ENCODE measurements around the gene TP53BP1.
"Not testable (repeated sequence)": the region's sequence is repeated elsewhere in the genome, so short reads cannot be mapped to it uniquely, and the experiment has no call there.

Gene TP53BP1

GRCh38 chr15:43414196-43414595 is 78.8 kb downstream of the TP53BP1 start:
- no peak for DNase-seq

GRCh38 chr15:43412096-43412495 is 80.9 kb downstream of the TP53BP1 start:
- no peak for DNase-seq

GRCh38 chr15:43410572-43411214 is 82.3 kb downstream of the TP53BP1 start:
- DNase-seq, result no peak

GRCh38 chr15:43408789-43409188 is 84.2 kb downstream of the TP53BP1 start:
- no peak for DNase-seq

- no peak for DNase-seq
Observed at GRCh38 chr15:43406808-43407207, 86.1 kb downstream of the TP53BP1 start.

GRCh38 chr15:43406189-43406588 is 86.8 kb downstream of the TP53BP1 start:
- no peak for DNase-seq

GRCh38 chr15:43404130-43404529 is 88.8 kb downstream of the TP53BP1 start:
- no peak for DNase-seq

GRCh38 chr15:43403616-43404015 is 89.3 kb downstream of the TP53BP1 start:
- no peak for DNase-seq

- DNase-seq, result no peak
Observed at GRCh38 chr15:43402255-43402654, 90.7 kb downstream of the TP53BP1 start.

GRCh38 chr15:43393592-43393991 is 99.4 kb downstream of the TP53BP1 start:
- not testable (repeated sequence) for DNase-seq

GRCh38 chr15:43390723-43391122 is 102.2 kb downstream of the TP53BP1 start:
- DNase-seq, result peak in 2 of 3 donors; percentile 5 to 13

- DNase-seq, result no peak
Observed at GRCh38 chr15:43383070-43383469, 109.9 kb downstream of the TP53BP1 start.

- DNase-seq, result no peak
Observed at GRCh38 chr15:43382310-43382709, 110.6 kb downstream of the TP53BP1 start.

- DNase-seq, result no peak
Observed at GRCh38 chr15:43378601-43379000, 114.4 kb downstream of the TP53BP1 start.

GRCh38 chr15:43376017-43376705 is 116.8 kb downstream of the TP53BP1 start:
- DNase-seq, result peak; percentile 43 to 50 (median 47)

- peak; percentile 88 to 93 (median 91) for DNase-seq
Observed at GRCh38 chr15:43370975-43371974, 121.7 kb downstream of the TP53BP1 start, which contains the start of the genes TUBGCP4 and ZSCAN29. Gene TUBGCP4 (plus strand): TSS chr15:43371101. CDS start chr15:43371355, 254 bp downstream. Gene ZSCAN29 (minus strand): TSS chr15:43371043. CDS start chr15:43369913, 1,130 bp downstream.

GRCh38 chr15:43370310-43370974 is 122.5 kb downstream of the TP53BP1 start:
- DNase-seq, result peak in 2 of 3 donors; percentile 12 to 17

- DNase-seq, result no peak
Observed at GRCh38 chr15:43361313-43361903, 131.5 kb downstream of the TP53BP1 start.

GRCh38 chr15:43360821-43361220 is 132.1 kb downstream of the TP53BP1 start:
- DNase-seq, result no peak

All from suppressor macrophage treated with lipopolysaccharide for 1 hour (primary cell).